GM19438 (cell line): ENCODE measurements around the gene LRBA.
"Not testable (repeated sequence)": the region's sequence is repeated elsewhere in the genome, so short reads cannot be mapped to it uniquely, and the experiment has no call there.

Experiments used
- ATAC-seq: cut with Tn5 transposase; IDR thresholded peaks from one replicate; pipeline ENCODE4 v1.9.1; 2021; ENCODE audit warnings: low read depth; ENCODE audit not compliant: unreplicated experiment

Gene LRBA

DNA sequence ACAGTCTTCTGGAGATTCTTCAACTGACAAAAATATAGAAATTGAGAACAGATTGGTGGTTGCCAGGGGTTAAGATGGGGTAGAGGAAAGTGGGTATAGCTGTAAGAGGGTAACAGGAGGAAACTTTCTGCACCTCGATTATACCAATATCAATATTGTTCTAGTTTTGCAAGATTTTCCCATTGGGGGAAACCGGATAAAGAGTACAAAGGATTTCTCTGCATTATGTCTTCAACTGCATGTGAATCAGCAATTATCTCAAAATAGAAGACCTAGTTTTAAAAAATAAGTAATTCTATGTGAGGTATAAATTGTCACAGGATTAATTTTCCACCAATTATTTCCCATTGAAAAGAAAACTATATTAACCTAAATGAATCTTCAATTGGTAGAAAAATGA lies 65.7 kb downstream of the LRBA start:
- no peak for ATAC-seq

DNA sequence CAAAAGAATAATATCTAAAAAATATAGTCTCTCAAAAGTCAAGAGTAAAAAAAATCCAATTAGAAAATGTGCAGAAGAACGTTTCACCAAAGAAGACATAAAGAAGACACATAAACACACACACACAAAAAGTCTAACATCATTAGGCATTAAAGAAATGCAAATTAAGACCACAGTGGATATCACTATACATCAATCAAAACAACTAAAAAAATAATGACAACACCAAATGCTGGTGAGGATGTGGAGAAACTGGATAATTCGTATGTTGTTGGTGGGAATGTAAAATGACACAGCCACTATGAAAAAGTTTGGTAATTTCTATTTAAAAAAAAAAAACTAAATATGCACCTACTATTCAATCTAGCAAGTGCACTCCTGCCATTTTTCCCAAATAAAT lies 66.4 kb downstream of the LRBA start:
- no peak for ATAC-seq

DNA sequence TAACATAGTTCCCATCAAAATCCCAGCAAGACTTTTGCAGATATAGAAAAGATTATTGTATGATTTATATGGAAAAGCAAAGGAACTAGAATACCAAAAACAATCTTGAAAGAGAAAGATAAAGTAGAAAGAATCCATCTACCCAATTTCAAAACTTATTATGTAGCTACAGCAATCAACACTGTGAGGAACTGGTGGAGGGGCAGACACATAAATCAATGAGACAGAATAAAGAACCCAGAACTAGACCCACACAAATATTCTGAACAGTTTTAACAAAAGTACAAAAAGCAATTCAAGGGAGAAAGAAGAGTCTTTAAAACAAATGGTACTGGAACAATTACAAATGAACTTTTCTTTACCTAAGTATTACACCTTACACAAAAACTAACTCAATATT lies 67.0 kb downstream of the LRBA start:
- no peak for ATAC-seq

DNA sequence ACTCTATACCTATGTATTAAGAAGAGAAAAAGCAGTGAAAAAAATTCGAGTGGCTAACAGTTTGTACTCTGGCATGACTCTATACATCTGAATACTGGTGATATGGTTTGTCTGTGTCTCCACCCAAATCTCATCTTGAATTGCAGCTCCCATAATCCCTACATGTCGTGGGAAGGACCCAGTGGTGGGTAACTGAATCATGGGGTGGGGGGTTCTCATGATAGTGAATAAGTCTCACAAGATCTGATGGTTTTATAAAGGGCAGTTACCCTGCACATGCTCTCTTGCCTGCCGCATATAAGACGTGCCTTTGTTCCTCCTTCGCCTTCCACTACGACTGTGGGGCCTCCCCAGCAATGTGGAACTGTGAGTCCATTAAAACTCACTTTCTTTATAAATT lies 70.4 kb downstream of the LRBA start:
- ATAC-seq, result no peak

- no peak for ATAC-seq
These were observed 71.3 kb downstream of the LRBA start for GRCh38 chr4:150943818-150944217.

DNA sequence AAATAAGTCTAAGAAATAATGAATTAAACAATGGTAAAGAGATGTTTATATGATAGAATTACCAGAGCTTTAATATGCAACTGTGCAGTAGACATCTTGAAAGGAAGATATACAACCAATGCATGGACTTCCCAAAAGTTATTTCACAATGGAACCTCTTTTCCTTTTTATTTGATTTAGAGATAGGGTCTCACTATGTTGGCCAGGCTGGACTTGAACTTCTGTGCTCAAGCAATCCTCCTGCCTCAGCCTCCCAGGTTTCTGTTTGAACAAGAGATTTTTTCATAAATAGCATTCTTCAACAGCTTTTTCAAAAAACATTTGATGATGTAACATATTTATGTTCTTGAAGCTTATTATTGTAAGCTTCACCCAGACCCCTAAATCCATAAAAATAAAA lies 72.0 kb downstream of the LRBA start:
- ATAC-seq, result no peak

DNA sequence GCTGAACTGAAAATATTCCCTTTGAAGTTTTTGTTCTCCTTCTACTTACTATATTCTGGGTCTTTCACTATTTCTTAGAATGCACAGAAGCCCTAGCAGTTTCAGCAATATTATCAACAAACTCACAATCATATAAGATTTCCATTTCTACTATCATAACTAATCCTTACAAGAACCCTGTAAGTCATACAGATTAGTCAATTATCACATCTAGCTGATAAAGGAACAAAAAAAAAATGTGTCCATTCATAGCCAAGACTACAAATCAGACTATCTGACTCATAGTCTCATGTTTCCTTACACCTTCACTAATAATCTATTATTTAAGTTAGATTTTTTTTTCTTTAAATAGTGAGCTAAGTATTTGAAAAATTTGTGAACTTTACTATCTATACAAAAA lies 72.5 kb downstream of the LRBA start:
- no peak for ATAC-seq

- no peak for ATAC-seq
These were observed 75.0 kb downstream of the LRBA start for GRCh38 chr4:150940123-150940522.

GRCh38 chr4:150939530-150939929 lies 75.6 kb downstream of the LRBA start:
- ATAC-seq, result no peak

GRCh38 chr4:150938873-150939499 lies 76.1 kb downstream of the LRBA start:
- no peak for ATAC-seq

- ATAC-seq, result no peak
These were observed 76.7 kb downstream of the LRBA start for GRCh38 chr4:150938417-150938816.

DNA sequence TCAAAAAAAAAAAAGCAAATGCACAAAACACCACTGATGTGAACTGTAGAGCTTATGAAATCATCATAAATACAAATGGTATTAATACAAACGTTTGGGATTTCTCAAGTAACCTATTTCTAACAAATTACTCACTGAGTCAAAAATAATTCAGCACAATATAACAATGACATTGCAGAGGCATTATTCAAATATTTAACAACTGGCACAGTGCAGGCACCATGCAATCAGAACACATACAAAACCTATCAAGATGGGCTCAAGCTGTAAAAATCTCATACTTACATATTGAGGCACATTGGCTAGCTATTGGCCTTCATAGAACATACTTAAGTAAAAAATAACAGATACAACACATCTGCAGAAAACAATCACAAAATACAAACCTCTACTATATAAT lies 81.1 kb downstream of the LRBA start:
- no peak for ATAC-seq

- ATAC-seq, result no peak
These were observed 83.3 kb downstream of the LRBA start for GRCh38 chr4:150931796-150932195.

GRCh38 chr4:150931005-150931404 lies 84.1 kb downstream of the LRBA start:
- ATAC-seq, result no peak

DNA sequence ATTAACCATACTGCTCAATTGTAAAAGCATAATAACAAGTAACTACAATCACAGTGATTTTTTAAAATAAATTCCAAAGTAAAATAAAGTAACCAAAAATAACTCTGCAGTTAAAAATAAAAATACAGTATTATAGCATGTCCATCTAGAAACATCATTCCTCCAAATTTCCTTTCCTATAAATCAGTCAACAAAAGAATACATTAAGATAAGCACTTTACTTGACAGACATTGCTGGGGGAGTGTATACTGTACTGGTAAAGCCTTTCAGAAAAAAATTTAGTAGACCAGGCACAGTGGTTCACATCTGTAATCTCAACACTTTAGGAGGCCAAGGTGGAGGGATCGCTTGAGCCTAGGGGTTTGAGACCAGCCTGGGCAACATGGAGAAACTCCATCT lies 91.1 kb downstream of the LRBA start:
- no peak for ATAC-seq

DNA sequence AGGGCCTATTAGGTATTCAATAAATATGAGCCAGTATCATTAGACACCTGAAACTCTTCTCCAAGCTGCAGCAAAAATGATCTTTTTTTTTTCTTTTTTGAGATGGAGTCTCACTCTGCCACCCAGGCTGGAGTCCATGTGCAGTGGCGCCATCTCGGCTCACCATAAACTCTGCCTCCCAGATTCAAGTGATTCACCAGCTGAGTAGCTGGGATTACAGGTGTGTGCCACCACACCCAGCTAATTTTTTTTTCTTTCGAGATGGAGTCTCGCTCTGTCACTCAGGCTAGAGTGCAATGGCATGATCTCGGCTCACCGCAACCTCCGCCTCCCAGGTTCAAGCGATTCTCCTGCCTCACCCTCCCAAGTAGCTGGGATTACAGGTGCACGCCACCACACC lies 93.6 kb downstream of the LRBA start:
- not testable (repeated sequence) for ATAC-seq

DNA sequence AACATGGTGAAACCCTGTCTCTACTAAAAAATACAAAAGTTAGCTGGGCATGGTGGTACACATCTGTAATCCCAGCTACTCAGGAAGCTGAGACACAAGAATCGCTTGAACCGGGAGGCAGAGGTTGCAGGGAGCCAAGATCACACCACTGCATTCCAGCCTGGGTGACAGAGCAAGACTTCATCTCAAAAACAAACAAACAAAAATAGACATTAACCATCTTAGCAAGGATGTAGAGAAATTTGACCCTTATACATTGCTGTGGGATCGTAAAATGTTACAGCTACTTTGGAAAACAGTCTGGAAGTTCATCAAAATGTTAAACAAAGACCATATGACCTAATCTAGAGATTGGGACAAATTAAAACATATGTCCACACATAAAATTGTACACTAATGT lies 96.5 kb downstream of the LRBA start:
- ATAC-seq, result not testable (repeated sequence)

DNA sequence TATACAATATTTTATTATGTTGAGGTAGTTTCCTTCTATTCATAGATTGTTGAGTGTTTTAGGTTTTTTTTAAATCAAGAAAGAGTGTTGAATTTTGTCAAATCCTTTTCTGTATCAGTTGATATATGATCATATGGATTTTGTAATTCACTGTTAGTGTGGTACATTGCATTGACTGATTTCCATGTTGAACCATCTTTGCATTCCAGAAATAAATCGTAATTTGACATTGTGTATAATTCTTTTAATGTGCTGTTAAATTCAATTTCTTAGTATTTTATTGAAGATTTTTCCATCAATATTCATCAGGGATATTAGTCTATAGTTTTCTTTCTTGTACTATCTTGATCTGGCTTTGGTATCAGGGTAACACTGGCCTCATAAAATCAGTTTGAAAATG lies 103.8 kb downstream of the LRBA start:
- no peak for ATAC-seq

DNA sequence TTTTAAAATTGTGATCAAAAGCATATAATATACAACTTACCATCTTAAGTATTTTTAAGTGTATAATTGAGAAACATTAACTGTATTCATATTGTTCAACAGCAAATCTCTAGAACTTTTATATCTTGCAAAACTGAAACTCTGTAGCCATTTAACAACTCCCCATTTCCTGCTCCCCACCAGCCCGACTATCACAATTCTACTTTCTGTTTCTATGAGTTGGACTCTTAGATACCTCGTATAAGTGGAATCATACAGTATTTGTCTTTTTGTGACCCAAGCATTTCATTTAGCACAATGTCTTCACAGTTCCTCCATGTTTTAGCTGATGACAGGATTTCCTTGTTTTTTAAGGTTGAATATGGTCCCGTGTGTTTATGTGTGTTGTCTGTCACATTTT lies 106.0 kb downstream of the LRBA start:
- no peak for ATAC-seq

GRCh38 chr4:150906987-150907633 lies 108.0 kb downstream of the LRBA start:
- no peak for ATAC-seq

DNA sequence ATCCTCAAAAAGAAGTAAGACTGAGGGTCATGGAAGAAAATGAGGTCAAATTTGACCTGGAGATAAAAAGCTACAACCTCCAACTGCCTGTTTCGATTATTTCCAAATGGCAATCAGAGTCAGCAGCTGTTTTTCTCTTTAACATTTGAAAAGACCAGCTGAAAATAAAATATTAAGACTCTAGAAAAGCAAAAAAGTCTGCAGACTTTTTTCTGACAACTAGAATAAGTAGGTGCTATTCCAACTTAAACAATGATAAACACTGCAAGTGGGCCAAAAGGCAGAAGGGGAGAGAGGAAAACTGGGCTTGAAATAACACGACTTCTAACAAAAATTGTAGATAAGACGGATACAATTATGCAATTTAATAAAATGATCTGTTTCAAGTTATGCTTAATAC lies 110.4 kb downstream of the LRBA start:
- ATAC-seq, result no peak

DNA sequence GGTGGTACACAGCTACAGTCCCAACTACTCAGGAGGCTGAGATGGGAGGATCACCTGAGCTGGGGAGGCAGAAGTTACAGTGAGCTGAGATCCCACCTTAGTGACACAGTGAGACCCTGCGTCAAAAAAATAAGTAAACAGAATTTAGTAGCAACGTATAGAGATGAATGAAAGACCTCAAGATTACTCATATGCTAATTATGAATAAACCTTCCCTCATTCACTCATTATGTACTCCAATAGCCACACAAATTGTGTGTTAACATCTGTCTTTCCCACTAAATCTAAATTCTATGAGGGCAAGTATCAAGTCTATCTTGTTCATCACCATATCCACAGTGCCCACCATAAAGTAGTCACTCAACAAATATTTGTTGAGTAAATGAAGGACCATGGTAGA lies 111.5 kb downstream of the LRBA start:
- ATAC-seq, result no peak

DNA sequence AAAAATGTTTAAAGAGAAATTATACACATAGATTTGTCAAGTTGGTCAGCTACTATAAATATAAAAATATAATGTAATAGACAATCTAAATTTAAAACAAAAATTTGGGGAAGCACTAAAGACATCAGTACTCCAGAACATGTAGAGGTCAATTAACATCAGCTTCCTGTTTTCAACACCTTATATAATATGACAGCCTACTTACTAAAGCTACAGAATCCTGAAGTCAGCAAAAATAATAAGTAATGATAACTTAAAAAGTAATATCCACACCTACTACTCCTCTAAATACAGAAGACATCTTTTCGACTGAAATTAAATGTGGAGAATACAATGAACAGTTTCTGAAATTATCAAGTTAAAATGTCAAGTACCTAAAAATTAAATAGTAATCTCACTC lies 118.6 kb downstream of the LRBA start:
- ATAC-seq, result no peak
